ENCODE measurements around the gene RSF1.

DNA sequence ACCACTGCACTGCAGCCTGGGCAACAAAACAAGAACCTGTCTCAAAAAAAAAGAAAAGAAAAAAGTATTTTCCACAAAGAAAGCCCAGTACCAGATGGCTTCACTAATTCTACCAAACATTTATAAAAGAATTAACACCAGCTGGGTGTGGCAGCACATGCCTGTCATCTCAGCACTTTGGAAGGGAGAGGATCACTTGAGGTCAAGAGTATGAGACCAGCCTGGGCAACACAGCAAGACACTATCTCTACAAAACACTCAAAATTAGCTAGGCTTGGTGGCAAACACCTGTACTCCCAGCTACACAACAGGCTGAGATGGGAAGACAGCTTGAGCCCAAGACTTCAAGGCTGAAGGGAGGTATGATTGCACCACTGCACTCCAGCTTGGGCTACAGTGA lies 20.1 kb downstream of the RSF1 start:
- TF ChIP-seq, protein P1, sequence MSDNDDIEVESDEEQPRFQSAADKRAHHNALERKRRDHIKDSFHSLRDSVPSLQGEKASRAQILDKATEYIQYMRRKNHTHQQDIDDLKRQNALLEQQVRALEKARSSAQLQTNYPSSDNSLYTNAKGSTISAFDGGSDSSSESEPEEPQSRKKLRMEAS (IDR thresholded peaks at IDR 0.05), result no peak
- TF ChIP-seq CTCF (IDR thresholded peaks at IDR 0.05; ENCODE audit: low read depth, low read length, missing input control) (no peak), REST (IDR thresholded peaks at IDR 0.05) (no peak), GABPA (IDR thresholded peaks at IDR 0.05 in 1 of 2, conservative IDR thresholded peaks at IDR 0.05 in 1 of 2) (no peak), FOXA1 (IDR thresholded peaks at IDR 0.05) (no peak), SP1 (IDR thresholded peaks at IDR 0.05) (no peak), TAF1 (conservative IDR thresholded peaks at IDR 0.05) (no peak), YY1 (IDR thresholded peaks at IDR 0.05) (no peak)
- TF ChIP-seq, protein P2, sequence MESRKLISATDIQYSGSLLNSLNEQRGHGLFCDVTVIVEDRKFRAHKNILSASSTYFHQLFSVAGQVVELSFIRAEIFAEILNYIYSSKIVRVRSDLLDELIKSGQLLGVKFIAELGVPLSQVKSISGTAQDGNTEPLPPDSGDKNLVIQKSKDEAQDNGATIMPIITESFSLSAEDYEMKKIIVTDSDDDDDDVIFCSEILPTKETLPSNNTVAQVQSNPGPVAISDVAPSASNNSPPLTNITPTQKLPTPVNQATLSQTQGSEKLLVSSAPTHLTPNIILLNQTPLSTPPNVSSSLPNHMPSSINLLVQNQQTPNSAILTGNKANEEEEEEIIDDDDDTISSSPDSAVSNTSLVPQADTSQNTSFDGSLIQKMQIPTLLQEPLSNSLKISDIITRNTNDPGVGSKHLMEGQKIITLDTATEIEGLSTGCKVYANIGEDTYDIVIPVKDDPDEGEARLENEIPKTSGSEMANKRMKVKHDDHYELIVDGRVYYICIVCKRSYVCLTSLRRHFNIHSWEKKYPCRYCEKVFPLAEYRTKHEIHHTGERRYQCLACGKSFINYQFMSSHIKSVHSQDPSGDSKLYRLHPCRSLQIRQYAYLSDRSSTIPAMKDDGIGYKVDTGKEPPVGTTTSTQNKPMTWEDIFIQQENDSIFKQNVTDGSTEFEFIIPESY (IDR thresholded peaks at IDR 0.05), result no peak
